Medulla oblongata (tissue), 1 donor: ENCODE results near the gene EBP.
A peak's percentile ranks its signal among the peaks of the same experiment; 100 is the strongest.

Source experiments
- DNase-seq: peaks from one replicate; pipeline ENCODE4 v3.0.0-alpha.2; 2015; ENCODE audit errors: extremely low spot score

The EBP gene

GRCh38 chrX:48521353-48522243, at the start of gene EBP:
TSS of gene EBP (plus strand) at chrX:48521808. CDS start at chrX:48523772, 1,964 bp downstream.
- DNase-seq, result peak; percentile 87

- DNase-seq, result no peak
These were observed 49.4 kb upstream of the EBP start for GRCh38 chrX:48472225-48472624.

DNA sequence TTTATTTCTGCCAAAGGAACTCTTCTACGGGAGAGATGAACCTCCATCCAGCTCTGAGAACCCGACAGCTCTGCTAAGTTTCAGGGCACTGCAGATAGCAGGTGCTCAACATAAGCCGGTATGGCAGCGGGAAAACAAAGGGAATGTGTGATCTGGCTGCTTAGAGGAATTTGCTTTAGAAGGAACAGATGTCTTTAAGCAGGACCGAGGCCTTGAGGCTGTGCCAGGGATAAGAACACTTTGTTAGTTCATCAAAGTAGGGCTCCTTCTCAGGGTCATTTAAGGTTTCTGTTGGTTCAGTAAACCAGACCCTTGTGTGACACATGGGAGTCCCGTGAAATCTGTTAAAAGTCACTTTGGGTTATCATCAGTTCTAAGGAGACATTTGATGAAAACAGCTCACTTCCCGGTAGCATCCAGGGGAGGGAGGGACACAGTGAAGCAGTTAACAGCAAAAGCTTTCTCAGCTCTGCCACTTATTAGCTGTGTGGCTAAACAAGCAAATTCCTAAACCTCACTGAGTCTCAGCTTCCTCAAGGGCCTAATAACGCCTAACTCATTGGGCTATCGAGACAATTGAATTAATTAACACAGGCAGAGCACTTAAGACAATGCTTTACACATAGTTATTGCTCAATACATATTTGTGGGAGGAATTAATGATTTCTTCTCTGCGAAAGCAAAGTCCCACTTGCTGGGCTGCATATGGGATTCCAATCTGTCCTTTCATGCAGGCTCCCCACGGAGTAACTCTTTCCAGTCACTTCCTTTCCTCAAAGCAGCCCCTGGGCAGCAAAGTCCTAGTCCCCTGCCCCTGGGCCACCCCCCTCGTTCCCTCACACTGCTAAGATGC, 48.5 kb upstream of the EBP start:
- no peak for DNase-seq

DNA sequence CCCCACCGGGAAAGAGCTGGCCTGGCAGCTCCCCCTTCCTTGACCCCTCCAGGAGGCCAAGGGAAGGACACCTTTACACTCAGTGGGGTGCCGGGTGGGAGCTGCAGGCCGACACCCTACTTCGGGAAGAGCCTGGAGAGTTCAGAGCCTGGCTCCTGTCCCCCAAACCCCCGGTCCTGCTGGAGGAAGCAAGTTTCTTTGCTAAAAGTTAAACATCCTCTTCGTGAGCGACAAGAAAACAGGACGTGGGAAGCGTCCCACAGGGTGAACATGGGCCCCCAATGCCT, 48.0 kb upstream of the EBP start:
- DNase-seq, result no peak

- no peak for DNase-seq
These were observed 47.5 kb upstream of the EBP start for GRCh38 chrX:48474127-48474526.

GRCh38 chrX:48474581-48474980, 47.0 kb upstream of the EBP start:
- DNase-seq, result no peak

DNA sequence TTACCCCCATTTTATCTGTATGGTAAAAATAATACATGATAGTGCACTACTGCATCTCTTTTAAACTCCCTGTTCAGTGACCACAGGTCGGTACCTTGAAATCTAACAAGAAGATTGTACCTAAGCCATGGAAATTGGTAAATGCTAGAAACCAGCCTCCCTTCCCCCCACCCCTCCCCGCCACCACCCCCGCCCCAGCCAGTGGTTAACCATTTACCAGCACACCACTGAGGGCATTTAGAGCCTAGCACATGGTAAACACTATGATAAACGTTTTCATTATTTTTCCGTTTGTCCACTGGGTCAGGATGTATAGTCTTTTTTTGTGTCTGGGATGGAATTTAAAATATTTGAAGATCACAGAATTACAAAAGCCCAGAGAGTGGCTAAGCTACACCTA, 46.3 kb upstream of the EBP start:
- DNase-seq, result no peak

DNA sequence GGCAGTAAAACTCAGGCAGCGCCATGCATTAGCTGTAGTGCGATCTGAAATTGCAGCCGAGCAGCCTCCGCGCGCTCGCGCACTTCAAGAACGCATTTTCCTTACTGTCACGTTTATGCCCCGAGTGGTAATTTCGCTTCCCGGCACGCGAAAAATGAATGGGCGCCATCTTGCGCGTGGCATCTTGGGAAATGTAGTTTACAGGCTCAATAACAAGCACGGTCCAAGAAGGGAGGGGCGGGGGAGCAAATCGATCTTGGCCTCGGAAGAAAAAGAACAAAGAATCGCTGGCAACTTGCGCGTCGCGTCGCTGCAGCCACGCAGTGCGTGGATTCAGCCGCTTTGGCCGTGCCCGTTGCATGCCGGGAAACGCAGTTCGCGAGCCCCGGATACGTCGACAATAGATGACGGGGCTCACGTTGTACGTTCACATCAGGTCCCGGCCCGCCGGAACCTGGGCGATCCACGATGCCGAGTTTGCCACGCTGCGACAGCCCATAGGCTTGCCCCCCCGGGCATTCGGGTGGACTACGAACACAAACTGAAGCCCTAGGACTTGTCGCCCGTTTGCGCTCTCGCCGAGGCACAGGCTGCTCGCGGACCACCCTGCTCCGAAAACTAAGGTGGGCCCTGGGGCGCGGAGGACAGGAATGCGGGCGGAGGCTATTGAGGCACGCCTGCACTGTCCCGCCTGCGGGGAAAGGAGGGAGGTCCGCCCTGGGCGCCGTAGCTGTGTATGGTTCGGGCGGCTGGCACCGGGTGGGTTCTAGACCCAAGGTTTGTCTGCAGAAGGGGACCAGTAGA, 45.6 kb upstream of the EBP start, which contains the start of gene FTSJ1:
Gene FTSJ1, plus strand, starts transcription at position 426 of the 804 bp plus-strand sequence. CDS start 1,849 bp downstream, outside the sequence.
- peak; percentile 92 for DNase-seq

DNA sequence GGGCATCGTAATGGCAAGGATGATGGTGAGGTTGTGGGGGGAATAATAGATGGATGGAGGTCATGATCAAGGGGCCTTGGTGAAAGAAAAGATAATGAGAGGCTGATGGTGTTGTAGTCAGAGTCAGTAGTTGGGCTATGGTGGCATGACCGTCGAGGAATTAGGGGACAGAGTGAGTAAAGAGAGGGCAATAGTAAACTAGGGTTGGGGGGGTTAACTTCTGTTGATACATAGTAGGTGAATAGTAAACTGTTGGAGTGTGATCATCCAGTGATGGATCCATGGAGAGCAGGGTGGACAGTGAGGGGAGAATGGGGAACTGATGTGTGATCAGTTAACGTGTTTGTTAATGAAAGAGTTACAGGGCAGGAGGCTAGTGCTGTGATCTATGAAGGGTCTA, 44.7 kb upstream of the EBP start:
- DNase-seq, result no peak

- DNase-seq, result no peak
These were observed 43.5 kb upstream of the EBP start for GRCh38 chrX:48477960-48478755.

DNA sequence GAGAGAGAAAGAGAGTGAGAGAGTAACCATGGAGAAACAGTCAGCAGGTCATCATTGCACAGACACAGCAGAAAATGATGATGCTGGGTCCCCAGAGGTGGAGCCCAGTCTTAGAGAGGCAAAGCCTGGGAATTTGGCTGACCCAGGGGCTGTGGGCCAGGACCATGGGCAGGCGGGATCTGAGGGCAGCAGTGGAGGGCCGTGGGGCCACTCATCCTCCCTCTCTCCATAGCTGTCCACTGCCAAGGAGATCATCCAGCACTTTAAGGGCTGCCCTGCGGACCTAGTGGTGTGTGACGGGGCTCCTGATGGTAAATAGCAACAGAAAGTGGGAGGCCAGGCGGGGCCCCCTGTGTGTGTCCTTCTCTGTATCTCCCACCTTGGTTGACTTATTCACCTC, 42.8 kb upstream of the EBP start:
- DNase-seq, result no peak

DNA sequence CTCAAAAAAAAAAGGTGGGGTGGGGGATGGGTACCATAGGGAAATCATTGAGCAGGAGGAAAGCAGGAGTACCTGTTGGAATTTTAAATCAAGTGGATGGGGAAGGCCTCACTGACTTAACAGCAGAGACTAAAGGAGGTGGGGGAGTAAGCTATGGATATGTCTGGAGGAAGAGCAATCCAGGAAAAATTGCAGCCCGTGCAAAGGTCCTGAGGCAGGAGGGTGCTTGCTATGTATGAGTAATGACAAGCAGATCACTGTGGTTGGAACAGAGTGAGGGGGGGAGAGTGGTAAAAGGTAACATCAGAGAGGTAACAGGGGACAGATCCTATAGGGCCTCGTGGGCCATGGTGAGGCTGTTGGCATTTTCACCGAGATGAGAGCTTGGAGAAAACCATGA, 41.5 kb upstream of the EBP start:
- DNase-seq, result no peak

GRCh38 chrX:48480583-48480982, 41.0 kb upstream of the EBP start:
- DNase-seq, result no peak

- DNase-seq, result no peak
These were observed 39.1 kb upstream of the EBP start for GRCh38 chrX:48482526-48482925.

DNA sequence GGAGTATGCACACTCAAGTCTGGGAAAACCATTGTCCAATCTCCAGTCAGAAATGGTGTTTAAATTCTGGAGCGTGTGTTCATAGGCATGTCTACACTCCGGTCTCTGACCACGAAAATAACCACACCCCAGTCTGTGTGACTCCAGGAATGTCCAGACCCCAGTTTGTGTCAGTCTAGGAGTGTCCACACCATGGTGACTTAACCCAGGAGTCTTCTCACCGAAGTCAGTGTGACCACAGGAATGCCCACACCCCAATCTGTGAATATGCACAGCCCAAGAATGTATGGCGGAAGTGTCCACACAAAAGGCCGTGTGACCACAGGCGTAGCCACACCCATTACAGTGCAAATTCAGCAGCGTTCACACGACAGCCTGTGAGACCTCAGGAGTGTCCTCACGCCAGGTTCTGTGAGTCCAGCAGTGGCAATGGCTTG, 34.2 kb upstream of the EBP start:
- no peak for DNase-seq

GRCh38 chrX:48488034-48488433, 33.6 kb upstream of the EBP start:
- DNase-seq, result no peak

DNA sequence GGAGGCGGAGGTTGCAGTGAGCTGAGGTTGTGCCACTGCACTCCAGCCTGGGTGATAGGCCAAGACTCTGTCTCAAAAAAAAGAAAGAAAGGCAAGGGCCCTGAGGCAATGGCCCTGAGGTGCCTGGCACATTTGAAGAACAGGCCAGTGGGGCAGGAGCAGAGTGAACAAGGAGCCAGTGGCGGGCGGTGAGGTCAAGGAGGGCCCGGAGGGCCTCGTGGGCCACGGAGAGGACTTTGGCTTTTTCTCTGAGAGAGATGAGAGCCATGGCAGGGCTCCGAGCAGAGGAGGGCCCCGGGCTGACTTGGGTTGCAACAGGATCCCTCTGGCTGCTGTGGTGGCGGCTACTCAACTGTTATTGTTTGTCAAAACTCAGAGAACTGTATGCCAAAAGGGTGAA, 32.3 kb upstream of the EBP start:
- DNase-seq, result no peak

DNA sequence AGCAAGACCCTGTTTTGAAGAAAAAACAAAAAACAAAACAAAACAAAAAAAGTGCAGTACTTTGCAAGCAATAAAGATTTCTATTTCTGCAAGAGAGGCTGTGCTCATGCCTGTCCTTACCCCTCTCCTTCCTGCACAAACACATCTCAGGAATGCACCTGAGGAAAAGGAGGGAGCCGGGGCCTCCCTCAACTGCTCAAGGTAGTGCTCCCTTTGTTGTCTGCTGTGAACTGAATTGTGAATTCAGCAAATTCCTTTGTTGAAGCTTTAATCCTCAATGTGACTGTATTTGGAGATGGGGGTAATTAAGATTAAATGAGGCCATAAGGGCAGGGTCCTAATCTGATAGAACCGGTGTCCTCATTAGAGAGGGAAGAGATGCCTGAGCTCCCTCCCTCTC, 31.7 kb upstream of the EBP start:
- DNase-seq, result no peak

GRCh38 chrX:48490661-48491060, 30.9 kb upstream of the EBP start:
- DNase-seq, result no peak

DNA sequence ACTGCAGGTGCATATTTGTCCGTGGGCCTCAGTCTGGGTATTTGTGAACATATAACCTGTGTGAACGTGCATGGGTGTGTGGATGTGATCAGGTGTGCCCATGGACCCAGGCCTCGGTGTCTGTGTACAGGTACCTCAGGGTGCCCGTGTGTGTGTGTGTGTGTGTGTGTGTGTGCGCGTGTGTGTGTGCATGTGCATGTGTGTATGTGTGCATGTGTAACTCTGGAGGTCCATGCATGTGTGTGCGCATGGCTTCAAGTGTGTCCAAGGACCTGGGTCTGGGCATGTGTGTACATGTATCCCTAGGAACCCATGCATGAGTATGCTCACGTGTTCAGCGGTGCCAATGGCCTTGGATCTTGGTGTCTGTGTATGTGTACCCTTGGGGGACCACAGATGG, 29.8 kb upstream of the EBP start:
- no peak for DNase-seq

- DNase-seq, result no peak
These were observed 29.2 kb upstream of the EBP start for GRCh38 chrX:48492293-48492910.
